Stimulated activated CD4-positive, alpha-beta T cell treated with anti-CD3 and anti-CD28 coated beads, Interleukin-2, amount 100 ng/mL, for 48 hours (primary cell): ENCODE measurements around the gene SAMD10.

Source experiments
- DNase-seq, 2 donors: peaks; one replicate each; pipeline ENCODE4 v3.0.0-alpha.2; 2020

Gene SAMD10

GRCh38 chr20:63955281-63955826 lies 24.1 kb downstream of the SAMD10 start:
- no peak for DNase-seq

- DNase-seq, result no peak
Measured at GRCh38 chr20:63953764-63954429, 25.5 kb downstream of the SAMD10 start.

- no peak for DNase-seq
Measured at GRCh38 chr20:63952769-63953168, 26.7 kb downstream of the SAMD10 start.

GRCh38 chr20:63952210-63952535 lies 27.3 kb downstream of the SAMD10 start:
- DNase-seq, result no peak

- no peak for DNase-seq
Measured at GRCh38 chr20:63951398-63952209, 27.8 kb downstream of the SAMD10 start.

GRCh38 chr20:63950701-63951397 lies 28.6 kb downstream of the SAMD10 start:
- no peak for DNase-seq

- DNase-seq, result no peak
Measured at GRCh38 chr20:63947638-63948456, 31.6 kb downstream of the SAMD10 start.

- DNase-seq, result no peak
Measured at GRCh38 chr20:63946986-63947637, 32.3 kb downstream of the SAMD10 start.

GRCh38 chr20:63945921-63946920 lies 33.2 kb downstream of the SAMD10 start:
- DNase-seq, result no peak

GRCh38 chr20:63945031-63945658 lies 34.3 kb downstream of the SAMD10 start:
- DNase-seq, result no peak

- DNase-seq, result no peak
Measured at GRCh38 chr20:63944078-63944941, 35.1 kb downstream of the SAMD10 start.

GRCh38 chr20:63943808-63944077 lies 35.7 kb downstream of the SAMD10 start:
- no peak for DNase-seq

GRCh38 chr20:63942969-63943807 lies 36.3 kb downstream of the SAMD10 start:
- no peak for DNase-seq

GRCh38 chr20:63942250-63942951 lies 37.0 kb downstream of the SAMD10 start:
- peak; percentile 42 to 44 for DNase-seq

- DNase-seq, result peak; percentile 42 to 44
Measured at GRCh38 chr20:63941282-63942081, 38.0 kb downstream of the SAMD10 start.

GRCh38 chr20:63940472-63941266 lies 38.8 kb downstream of the SAMD10 start:
- DNase-seq, result no peak
